UCSD-AML1 (cell line): Measurements from ENCODE around the gene IFNLR1.

ENCODE experiments used
- DNase-seq: peaks from one replicate; lab custom pipeline; 2025; ENCODE audit not compliant: unreplicated experiment; lab: John Stamatoyannopoulos, UW

IFNLR1 gene

DNA sequence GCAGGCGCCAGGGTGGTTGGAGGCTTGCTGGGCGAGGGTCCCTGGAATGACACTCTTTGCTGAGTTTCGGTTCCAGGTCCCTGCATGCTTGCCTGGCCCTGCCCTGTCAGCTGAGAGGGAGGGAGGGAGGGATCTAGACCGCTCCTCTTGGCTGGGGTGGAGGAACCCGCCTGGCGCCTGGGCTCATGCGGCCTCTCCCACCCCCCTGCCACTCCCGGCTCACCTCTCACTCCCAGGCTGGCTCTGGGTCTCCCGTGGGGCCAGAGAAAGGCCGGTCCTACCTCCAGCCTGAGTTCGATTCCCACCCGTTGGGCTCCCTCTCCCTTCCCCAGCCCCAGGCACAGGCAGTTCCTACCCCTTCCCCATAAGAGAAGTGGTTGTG lies 19.0 kb upstream of the IFNLR1 start:
- no peak for DNase-seq

DNA sequence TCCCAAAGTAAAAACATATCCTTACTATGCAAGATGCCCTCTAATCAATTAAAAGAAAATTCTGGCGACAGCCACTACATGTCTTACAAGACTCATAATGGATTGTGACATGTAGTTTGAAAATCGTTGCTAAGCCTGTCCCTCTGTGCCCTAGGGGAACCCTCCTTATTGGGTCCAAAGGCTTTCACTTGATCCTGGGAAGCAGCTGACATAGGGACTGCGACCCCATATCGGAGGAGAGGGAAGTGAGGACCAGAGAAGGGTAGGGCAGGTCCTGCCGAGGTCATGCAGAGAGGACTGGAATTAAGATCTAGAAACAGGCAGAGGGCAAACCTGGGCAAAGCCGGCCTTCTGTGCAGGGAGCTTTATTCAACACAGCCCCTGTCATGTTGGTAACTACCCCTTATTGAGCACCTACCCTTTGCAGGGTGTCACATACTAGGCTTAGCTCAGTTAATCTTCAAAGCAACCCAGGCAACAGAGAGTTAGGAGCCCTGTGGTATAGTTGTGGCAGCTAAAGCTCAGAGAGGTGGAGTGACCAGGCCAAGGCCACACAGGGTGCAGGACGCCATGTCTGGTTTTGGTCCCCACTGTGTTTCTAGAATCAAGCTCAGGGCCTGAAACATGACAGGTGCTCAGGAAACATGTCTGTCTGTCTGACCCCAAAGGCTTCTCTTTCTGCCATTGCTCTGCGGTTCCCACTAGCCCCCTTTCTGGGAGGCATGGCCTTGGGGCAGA lies 18.4 kb upstream of the IFNLR1 start:
- DNase-seq, result no peak

DNA sequence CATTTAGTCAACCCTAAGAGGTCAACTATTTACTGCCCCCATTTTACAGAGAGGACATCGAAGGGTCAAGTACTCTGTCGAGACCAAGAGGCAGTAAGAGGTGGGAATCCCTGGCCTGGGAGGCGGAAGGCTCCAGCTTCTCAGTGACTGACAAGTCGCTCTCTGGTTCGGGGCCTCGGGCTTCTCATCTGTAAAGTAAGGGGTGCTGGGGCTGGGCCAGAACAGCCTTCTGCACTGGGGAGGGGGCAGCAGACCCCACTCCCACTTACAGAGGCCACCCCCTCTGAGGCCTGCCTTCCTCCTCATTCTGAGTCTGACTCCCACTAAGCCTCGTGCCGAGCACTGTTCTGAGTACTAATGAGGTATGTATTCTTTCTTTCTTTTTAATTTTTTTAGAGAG lies 17.0 kb upstream of the IFNLR1 start:
- DNase-seq, result no peak

- DNase-seq, result no peak
Observed at GRCh38 chr1:24203404-24203803, 16.3 kb upstream of the IFNLR1 start.

- DNase-seq, result no peak
Observed at GRCh38 chr1:24202987-24203386, 15.9 kb upstream of the IFNLR1 start.

- DNase-seq, result no peak
Observed at GRCh38 chr1:24202556-24202955, 15.5 kb upstream of the IFNLR1 start.

DNA sequence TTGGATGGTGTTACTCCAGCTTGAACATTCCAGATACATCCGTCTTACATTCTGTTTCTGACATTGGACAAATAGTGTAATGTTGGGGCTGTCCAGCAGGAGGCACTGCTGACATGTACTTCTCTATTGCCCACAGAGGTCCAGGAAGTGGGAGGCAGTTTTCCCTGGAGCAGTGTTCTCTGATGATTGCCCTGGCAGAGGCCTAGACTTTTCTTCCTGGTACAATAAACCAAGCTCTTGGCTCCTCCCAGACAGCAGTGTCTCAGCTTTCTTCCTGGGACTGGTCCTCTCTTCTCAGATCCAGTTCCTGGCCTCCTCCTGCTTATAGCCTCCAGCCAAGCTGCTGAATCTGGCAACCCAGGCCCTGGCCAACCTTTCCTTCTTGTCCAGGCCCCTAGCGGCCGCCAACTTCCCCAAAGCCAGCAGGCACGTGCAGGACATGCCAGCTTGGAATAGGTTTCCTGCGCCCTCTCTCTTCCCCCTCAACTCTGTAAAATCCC lies 14.9 kb upstream of the IFNLR1 start:
- peak; percentile 64 for DNase-seq

GRCh38 chr1:24199291-24199900 lies 12.3 kb upstream of the IFNLR1 start:
- DNase-seq, result peak; percentile 43

- no peak for DNase-seq
Observed at GRCh38 chr1:24198766-24199165, 11.7 kb upstream of the IFNLR1 start.

DNA sequence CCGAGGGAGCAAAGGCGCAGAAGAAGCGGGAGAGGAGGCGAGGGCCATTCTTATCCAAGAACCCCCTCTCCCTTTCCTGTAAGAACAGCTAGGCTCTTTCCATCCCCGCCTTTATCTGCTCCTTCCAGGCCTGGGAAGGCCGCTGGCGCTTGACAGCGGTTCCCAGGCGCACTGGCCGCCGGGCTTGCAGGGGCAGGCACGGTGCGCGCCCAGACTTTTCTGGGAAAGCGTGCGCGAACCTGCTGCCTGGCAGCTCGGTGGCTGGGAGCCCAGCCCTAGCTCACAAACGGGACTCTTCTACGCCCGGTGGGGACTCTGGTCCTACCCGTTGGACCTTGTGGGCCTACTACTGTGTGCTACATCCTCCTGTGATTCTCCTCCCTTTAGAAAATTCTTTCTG lies 8.8 kb upstream of the IFNLR1 start:
- no peak for DNase-seq

DNA sequence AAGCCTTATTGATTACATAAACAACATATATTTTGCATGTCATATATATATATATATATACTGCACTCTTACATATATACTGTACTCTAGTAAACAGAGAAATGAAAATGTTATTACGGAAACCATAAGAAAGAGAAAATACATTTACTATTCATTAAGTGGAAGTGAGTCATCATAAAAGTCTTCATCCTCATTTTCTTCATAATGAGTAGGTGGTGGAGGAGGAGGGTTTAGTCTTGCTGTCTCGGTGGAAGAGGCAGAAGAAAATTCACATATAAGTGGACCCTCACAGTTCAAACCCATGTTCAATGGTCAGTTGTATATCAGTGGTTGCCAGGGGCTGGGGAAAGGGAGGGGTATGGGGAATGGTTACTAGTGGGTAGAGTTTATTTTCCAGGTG lies 8.0 kb upstream of the IFNLR1 start:
- no peak for DNase-seq

DNA sequence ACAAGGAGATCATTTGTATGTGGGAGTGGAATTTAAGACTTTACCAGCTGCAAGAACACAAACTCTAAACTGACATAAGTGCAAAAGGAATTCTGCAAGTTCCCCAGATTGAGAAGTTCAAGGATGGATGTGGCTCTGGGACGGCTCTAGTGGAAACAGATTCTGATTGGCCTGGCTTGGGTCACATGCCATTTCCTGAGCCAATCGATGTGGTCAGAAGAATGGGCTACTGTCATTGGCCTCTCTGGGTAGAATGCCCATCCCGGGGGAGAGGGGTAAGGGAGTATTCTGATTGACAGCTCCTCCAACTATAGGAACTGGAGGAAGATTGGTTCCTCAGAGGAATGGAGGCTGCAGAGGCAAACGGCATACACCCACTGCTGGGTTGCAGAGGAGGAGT lies 6.0 kb upstream of the IFNLR1 start:
- DNase-seq, result no peak

DNA sequence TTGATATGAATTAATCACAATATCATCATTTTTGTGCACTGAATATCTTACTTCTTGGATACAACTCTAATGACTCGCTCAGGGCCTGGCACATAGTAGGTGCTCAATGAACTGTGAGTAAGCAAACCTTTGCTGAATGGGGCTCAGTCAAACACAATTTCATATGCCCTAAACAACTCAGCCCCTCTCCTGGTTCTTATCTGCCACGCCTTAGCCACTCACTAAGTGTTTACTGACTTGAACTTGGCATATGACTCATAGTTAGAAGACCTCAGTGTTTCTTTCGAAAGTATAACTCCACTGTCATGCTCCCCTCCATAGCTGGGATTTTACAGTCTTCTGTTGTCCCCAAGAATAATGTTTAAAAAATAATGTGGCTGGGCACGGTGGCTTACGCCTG lies 4.8 kb upstream of the IFNLR1 start:
- no peak for DNase-seq

GRCh38 chr1:24190983-24191461 lies 3.9 kb upstream of the IFNLR1 start:
- DNase-seq, result no peak

- DNase-seq, result no peak
Observed at GRCh38 chr1:24189528-24189927, 2.4 kb upstream of the IFNLR1 start.

DNA sequence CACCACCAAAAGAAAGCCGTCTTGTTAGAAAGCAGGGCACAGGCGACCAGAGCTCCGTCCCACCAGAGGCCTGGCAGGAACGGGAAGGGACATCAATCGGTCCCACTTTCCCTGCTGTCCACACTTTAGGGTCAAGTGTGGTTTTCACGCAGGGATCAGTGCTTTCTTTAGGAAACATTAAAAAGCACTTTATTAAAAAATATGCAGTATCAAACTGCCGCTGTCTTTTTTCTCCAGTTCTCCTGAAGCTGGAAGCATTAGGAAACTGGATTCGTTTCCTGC lies 437 bp downstream of the IFNLR1 start:
- no peak for DNase-seq

- no peak for DNase-seq
Observed at GRCh38 chr1:24186031-24186710, 918 bp downstream of the IFNLR1 start.

- no peak for DNase-seq
Observed at GRCh38 chr1:24185076-24185475, 2.0 kb downstream of the IFNLR1 start.

- DNase-seq, result no peak
Observed at GRCh38 chr1:24182061-24182460, 5.0 kb downstream of the IFNLR1 start.

GRCh38 chr1:24181619-24182018 lies 5.5 kb downstream of the IFNLR1 start:
- DNase-seq, result no peak

DNA sequence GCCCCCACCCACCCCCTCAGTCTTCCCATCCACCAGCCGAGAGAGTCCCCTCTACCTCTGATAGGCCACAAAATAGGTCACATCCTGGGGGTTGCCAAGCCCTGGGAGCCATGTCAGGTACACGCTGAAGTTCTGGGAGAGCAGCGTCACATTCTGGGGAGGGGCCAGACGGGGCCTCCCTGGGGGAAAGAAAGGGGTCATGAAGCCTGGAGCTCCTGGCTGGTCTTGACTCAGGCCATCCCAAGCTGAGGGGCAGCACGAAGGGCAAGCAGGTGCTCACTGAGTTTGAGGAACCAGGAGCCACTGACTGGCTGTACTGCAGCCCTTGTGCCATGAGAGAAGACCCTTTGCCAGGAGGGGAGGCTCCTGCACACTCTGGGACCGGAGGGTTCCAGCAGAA lies 6.4 kb downstream of the IFNLR1 start:
- no peak for DNase-seq

- DNase-seq, result no peak
Observed at GRCh38 chr1:24179251-24179840, 7.7 kb downstream of the IFNLR1 start.
